ENCODE results near the gene CDK18.
A peak's percentile ranks its signal among the peaks of the same experiment; 100 is the strongest.

Gene CDK18

DNA sequence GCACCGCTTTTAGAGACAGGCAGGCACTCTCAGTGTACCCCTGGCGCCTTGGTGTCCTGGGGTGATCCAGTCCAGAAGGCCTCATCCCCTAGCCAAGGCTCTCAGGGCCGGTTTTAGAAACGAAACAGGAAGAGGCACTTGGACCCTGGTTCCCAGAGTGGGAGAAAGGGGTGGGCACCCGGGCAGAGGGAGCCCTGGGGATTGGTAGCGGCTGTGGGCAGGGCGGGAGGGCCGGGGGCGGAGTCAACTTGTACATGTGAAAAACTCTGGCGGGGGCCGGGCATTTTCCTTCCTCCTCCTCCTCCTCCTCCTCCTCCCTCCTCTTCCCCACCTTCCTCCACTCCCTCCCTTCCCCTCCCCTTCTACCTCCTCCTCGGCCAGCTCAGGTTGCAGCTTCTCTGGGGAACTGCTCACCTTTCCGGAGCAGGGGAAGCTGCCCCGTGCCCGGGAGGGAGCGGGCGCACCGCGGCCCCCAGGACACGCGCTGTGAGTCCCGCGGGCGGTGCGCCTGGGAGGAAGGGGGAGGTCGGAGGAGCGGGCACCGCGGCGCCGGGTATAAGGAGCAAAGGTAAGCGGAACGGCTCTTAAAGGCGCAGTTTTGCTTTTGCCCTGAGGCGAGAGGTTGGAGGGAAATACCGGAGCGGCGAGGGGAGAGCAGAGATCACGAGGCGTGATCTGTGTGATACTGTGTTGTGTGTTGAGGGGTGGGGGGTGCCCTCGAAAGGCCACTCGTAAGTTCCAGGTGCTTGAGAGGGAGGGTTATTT is at the start of gene CDK18:
Gene CDK18 (plus strand): TSS at position 359 of the 765 bp plus-strand sequence. CDS start 18,499 bp downstream, outside the sequence.
- TF ChIP-seq CTCF (IDR thresholded peaks at IDR 0.05; ENCODE audit: insufficient read depth, low read depth, low read length, missing control alignments), result no peak
- DNase-seq (ENCODE audit: low read depth), result peak; percentile 73
- H3K4me3 ChIP-seq (ENCODE audit: low read length), result peak within 1 kb of the TSS; percentile 70

GRCh38 chr1:205454903-205455335 is 49.5 kb upstream of the CDK18 start:
- no peak for TF ChIP-seq CTCF (IDR thresholded peaks at IDR 0.05; ENCODE audit: insufficient read depth, low read depth, low read length, missing control alignments)

GRCh38 chr1:205455581-205456382 is 48.7 kb upstream of the CDK18 start, which contains the start of gene BLACAT1:
BLACAT1 (minus strand) TSS chr1:205456045.
- DNase-seq (ENCODE audit: low read depth), result no peak
- H3K4me3 ChIP-seq (ENCODE audit: low read length), result peak within 1 kb of the TSS; percentile 5
- no peak for TF ChIP-seq CTCF (IDR thresholded peaks at IDR 0.05; ENCODE audit: insufficient read depth, low read depth, low read length, missing control alignments)

More at GRCh38 chr1:205454903-205455335, 49.5 kb upstream of the CDK18 start:
- no peak for DNase-seq (ENCODE audit: low read depth)
- H3K4me3 ChIP-seq (ENCODE audit: low read length), result no peak overlapping the region

GRCh38 chr1:205456383-205456867 is 48.0 kb upstream of the CDK18 start:
- no peak for TF ChIP-seq CTCF (IDR thresholded peaks at IDR 0.05; ENCODE audit: insufficient read depth, low read depth, low read length, missing control alignments)
- no peak for DNase-seq (ENCODE audit: low read depth)
- H3K4me3 ChIP-seq (ENCODE audit: low read length), result peak overlapping the region; percentile 5

DNA sequence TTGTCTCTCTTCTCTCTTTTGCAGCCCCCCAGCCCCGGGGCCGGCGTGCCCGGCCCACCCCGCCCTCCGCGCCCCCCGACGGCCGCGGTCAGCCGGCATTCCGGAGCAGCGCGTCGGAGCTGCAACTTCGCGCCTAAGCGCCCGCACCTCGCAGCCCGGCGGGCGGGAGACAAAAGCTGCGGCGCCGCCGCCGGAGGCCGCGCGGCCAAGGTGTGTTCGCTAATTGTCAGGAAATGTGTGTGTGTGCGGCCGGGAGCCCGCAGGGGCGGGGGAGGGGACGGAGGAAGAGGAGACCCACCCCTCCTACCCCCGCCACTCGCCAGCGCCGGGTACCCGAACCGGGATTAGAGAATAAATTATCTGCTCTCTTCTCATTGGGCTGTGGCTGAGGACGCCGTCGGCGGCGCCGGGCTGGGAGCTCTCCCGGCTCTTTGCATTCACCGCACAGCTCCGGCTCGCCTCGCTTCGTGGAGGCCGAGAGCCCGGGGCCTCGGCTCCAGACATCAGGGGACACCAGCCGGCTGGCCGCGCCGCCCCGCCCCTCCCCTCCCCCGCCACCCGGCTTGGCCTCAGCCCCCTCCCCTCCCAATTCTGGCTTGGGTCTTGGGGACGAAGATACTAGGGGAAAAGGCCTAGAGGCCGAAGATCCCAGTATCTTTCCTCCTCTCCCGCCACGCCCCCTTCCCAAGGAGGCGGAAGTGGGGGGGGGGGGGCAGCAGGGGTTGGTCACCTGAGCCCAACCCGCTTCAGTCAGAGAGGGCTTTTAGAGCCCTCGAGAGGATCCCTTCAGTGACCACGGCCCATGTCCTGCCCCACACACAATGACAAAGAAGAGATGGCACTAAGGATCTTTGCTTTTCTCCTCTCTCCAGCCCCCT is 47.4 kb upstream of the CDK18 start:
- H3K4me3 ChIP-seq (ENCODE audit: low read length), result no peak overlapping the region
- peak; percentile 18 for DNase-seq (ENCODE audit: low read depth)
- no peak for TF ChIP-seq CTCF (IDR thresholded peaks at IDR 0.05; ENCODE audit: insufficient read depth, low read depth, low read length, missing control alignments)

Measured in epithelial cell of esophagus (primary cell).